ENCODE data around the gene MIOX. TPM values are rescaled to one million over a fixed set of nuclear protein-coding genes. Genes with fewer than 3 reads are reported as not detected.

MIOX gene
- total RNA-seq, 4 donors from 2014 or later: 2.1 to 11.3 (median 4.7) TPM

- Histone ChIP-seq H3K36me3 (peaks cover 18 to 19% of the 10 kb centered on the region in 2 donors), H3K4me1 (peaks cover 4 to 10% of the 10 kb centered on the region in 2 donors), H3K27ac (no peak overlapping the region), H3K9me3 (no peaks in the 10 kb centered on the region), H3K27me3 (no peaks in the 10 kb centered on the region), H3K4me3 (replicated peaks in 1 of 3) (no peak overlapping the region)
- TF ChIP-seq POLR2A (IDR thresholded peaks at IDR 0.05): no peak
- TF ChIP-seq, protein P1, sequence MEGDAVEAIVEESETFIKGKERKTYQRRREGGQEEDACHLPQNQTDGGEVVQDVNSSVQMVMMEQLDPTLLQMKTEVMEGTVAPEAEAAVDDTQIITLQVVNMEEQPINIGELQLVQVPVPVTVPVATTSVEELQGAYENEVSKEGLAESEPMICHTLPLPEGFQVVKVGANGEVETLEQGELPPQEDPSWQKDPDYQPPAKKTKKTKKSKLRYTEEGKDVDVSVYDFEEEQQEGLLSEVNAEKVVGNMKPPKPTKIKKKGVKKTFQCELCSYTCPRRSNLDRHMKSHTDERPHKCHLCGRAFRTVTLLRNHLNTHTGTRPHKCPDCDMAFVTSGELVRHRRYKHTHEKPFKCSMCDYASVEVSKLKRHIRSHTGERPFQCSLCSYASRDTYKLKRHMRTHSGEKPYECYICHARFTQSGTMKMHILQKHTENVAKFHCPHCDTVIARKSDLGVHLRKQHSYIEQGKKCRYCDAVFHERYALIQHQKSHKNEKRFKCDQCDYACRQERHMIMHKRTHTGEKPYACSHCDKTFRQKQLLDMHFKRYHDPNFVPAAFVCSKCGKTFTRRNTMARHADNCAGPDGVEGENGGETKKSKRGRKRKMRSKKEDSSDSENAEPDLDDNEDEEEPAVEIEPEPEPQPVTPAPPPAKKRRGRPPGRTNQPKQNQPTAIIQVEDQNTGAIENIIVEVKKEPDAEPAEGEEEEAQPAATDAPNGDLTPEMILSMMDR (IDR thresholded peaks at IDR 0.05): no peak
- DNase-seq: no peak
- 92 to 96% methylated on average over 12 of the region's 12 CpGs for WGBS, 2 donors
- intact Hi-C loops (cut with DNase I): loop anchor here (10.0 kb wide), 1 partner anchor 256 kb away; the partner anchor contains the start of gene TUBGCP6
These were observed 13.8 kb downstream of the MIOX start for GRCh38 chr22:50500452-50500851.

GRCh38 chr22:50502096-50502495 lies 15.4 kb downstream of the MIOX start:
- Histone ChIP-seq H3K27me3 (no peaks in the 10 kb centered on the region), H3K36me3 (peaks cover 23 to 27% of the 10 kb centered on the region in 2 donors), H3K4me1 (peaks cover 13 to 20% of the 10 kb centered on the region in 2 donors), H3K4me3 (replicated peaks in 1 of 3) (no peak overlapping the region), H3K9me3 (no peaks in the 10 kb centered on the region), H3K27ac (no peak overlapping the region)
- 92 to 93% methylated on average over 6 of the region's 6 CpGs for WGBS, 2 donors
- no peak for DNase-seq
- TF ChIP-seq, protein P1 (IDR thresholded peaks at IDR 0.05): no peak
- TF ChIP-seq POLR2A (IDR thresholded peaks at IDR 0.05): no peak
- intact Hi-C loops (cut with DNase I): loop anchor here (10.0 kb wide), 1 partner anchor 257 kb away; the partner anchor contains the start of gene TUBGCP6

DNA sequence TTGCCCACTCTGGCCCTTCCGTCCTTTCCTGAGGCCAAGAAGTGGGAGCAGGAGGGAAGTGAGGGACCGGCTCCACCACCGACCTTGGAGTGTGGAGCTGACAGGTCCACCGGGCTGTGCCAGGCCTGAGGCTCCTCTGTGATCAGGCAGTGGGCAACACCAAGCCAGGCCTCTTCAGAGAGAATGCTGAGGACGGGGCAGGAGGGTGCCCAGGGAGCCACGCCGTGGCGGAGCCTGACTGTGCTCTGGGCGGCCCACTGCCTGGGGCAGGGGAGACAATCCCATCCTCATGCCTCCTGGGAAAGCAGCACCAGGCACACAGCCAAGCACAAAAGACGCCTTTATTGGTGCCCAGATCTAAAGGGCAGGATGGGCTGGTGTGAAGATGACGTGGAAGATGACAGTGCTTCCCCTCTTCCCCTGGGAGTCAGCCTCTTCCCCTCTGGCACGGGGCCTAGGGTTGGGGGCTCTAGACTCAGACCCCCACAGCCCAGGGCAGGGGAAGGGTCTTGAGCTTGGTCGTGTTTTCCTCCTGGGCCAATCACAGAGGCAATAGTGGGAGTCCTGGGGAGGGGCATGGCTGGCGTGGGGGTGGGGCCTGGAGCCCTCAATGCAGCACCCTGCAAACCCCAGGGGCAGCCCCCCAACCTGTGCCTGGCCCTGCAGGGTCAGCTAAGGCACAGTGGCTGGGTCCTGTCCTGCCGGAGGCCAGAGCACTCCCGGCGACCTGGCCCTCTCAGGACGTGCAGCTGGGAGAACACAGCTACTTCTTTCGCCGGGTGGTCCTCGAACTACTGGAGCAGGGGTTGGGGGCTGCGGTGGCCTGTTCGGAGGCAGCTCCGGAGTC lies 16.2 kb downstream of the MIOX start:
- Histone ChIP-seq H3K4me3 (replicated peaks in 1 of 3) (no peak overlapping the region), H3K36me3 (peaks cover 23 to 27% of the 10 kb centered on the region in 2 donors), H3K27ac (no peak overlapping the region), H3K4me1 (peaks cover 13 to 19% of the 10 kb centered on the region in 2 donors), H3K9me3 (no peaks in the 10 kb centered on the region), H3K27me3 (no peaks in the 10 kb centered on the region)
- WGBS, 2 donors: 90% methylated on average over 13 to 15 of the region's 24 CpGs
- intact Hi-C loops (cut with DNase I): loop anchor here (10.0 kb wide), 1 partner anchor 258 kb away; the partner anchor contains the start of gene TUBGCP6
- TF ChIP-seq POLR2A (IDR thresholded peaks at IDR 0.05): no peak
- TF ChIP-seq, protein P1 (IDR thresholded peaks at IDR 0.05): no peak
- no peak for DNase-seq

- 90 to 92% methylated on average over 14 to 15 of the region's 26 CpGs for WGBS, 2 donors
- no peak for DNase-seq
- H3K36me3 ChIP-seq: peaks cover 23 to 27% of the 10 kb centered on the region in 2 donors
- no peaks in the 10 kb centered on the region for H3K27me3 ChIP-seq
- peaks cover 10 to 12% of the 10 kb centered on the region in 2 donors for H3K4me1 ChIP-seq
- H3K4me3 ChIP-seq (replicated peaks in 1 of 3): no peak overlapping the region
- intact Hi-C loops (cut with DNase I): loop anchor here (10.0 kb wide), 1 partner anchor 259 kb away; the partner anchor contains the start of gene TUBGCP6
- H3K27ac ChIP-seq: no peak overlapping the region
- H3K9me3 ChIP-seq: no peaks in the 10 kb centered on the region
- TF ChIP-seq, protein P1 (IDR thresholded peaks at IDR 0.05): no peak
- no peak for TF ChIP-seq POLR2A (IDR thresholded peaks at IDR 0.05)
These were observed 17.0 kb downstream of the MIOX start for GRCh38 chr22:50503475-50504145.
